Activated CD4-positive, alpha-beta T cell treated with anti-CD3 and anti-CD28 coated beads for 36 hours (primary cell): ENCODE data around the gene LSM7. TPM values are rescaled to one million over a fixed set of nuclear protein-coding genes. Genes with fewer than 3 reads are reported as not detected.

ENCODE experiments used
- ATAC-seq: fragments of 200-7000 bp; cut with Tn5 transposase; one replicate; pipeline ENCODE4 v1.10.0; 2021; ENCODE audit warnings: mild to moderate bottlenecking, moderate library complexity
- CTCF ChIA-PET: fragments of 350-600 bp; sonication (Branson Sonifier 250); formaldehyde crosslinking; loops from one replicate; lab custom pipeline; 2021; ENCODE audit warnings: antibody characterized with exemption; lab: Charles Lee
- POLR2A ChIA-PET: fragments of 350-600 bp; sonication (Branson Sonifier 250); formaldehyde crosslinking; loops from one replicate; lab custom pipeline; 2021; ENCODE audit warnings: antibody characterized with exemption, inconsistent platforms; lab: Charles Lee
- DNase-seq: peaks from one replicate; pipeline ENCODE4 v3.0.0-alpha.2; 2020
- H3K27ac Mint-ChIP-seq: one replicate; pipeline ENCODE4 v1.8.0; 2021; ENCODE audit warnings: mixed read lengths
- H3K27me3 Mint-ChIP-seq: one replicate; pipeline ENCODE4 v1.8.0; 2021; ENCODE audit warnings: mixed read lengths
- H3K36me3 Mint-ChIP-seq: one replicate; pipeline ENCODE4 v1.8.0; 2021; ENCODE audit warnings: low read depth, mixed read lengths
- H3K4me1 Mint-ChIP-seq: one replicate; pipeline ENCODE4 v1.8.0; 2021; ENCODE audit warnings: mixed read lengths
- H3K4me3 Mint-ChIP-seq: one replicate; pipeline ENCODE4 v1.8.0; 2021; ENCODE audit warnings: mild to moderate bottlenecking, moderate library complexity, mixed read lengths
- H3K9me3 Mint-ChIP-seq: one replicate; pipeline ENCODE4 v1.8.0; 2021; ENCODE audit warnings: low read depth, mixed read lengths
- intact Hi-C, 2 experiments: fragments of 100-400 bp; cut with DNase I in 1 of 2; cut with micrococcal nuclease in 1 of 2; formaldehyde crosslinking; loops; one replicate each; pipeline versions ENCODE4 v1.14.2 to v1.15.1; 2022 to 2024; cut with DNase I, micrococcal nuclease
- total RNA-seq, 2 experiments: library from RNA; stranded (reverse); gene quantifications; one replicate each; pipeline ENCODE4 v1.2.3, GENCODE V29; 2021

LSM7 gene
- total RNA-seq, 2 experiments from 2014 or later = 113 to 134 TPM

DNA sequence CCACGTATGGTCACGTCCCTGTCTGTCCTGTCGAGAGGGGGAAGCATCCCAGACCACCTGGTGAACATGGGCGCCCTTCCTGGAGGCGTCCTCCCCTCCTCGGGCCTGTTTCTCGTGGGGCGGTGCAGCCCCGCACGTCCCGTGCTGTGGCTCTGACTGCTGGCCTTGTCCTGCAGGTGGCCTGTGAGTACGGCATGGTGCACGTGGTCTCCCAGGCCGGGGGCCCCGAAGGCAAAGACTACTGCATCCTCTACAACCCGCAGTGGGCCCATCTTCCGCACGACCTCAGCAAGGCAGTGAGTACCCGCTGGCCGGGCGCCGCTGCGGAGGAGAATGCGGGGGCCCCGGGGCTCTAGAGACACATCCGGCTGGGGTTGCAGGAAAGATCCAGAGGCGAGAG is 6.0 kb upstream of the LSM7 start:
- intact Hi-C loops = no loop called here

DNA sequence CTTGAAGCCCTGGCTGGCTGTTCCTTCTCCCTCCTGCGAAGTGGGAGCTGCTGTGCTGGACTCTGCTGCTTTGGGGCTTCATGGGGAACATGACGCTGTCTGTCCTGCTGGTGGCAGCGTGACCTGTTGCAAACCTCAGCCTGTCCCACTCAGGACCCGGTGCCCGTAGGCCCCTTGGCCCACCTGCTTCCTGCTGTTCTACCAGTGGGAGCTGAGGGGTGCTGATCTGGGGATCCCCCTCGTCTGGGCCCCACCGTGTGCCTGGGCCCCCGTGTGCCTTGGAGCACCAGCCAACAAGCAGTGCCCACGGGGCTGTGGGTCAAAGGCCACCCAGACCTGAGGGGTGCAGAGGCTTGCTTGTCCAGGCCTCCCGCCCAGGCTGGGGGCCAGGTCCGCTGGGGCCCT is 5.4 kb upstream of the LSM7 start:
- ATAC-seq (no peak), DNase-seq (no peak)
- Mint-ChIP-seq H3K27me3 (no peaks in the 10 kb centered on the region), H3K4me1 (peaks cover 42% of the 10 kb centered on the region), H3K27ac (no peak overlapping the region), H3K4me3 (no peak overlapping the region), H3K36me3 (peaks cover 10% of the 10 kb centered on the region), H3K9me3 (peaks cover 7% of the 10 kb centered on the region)
- ChIA-PET POLR2A (no interaction called here), CTCF (no interaction called here)
- intact Hi-C loops = no loop called here

More for the DNA sequence above, 6.0 kb upstream of the LSM7 start:
- no peak overlapping the region for H3K4me3 Mint-ChIP-seq
- H3K4me1 Mint-ChIP-seq = peaks cover 38% of the 10 kb centered on the region
- DNase-seq (no peak), ATAC-seq (no peak)
- ChIA-PET CTCF (no interaction called here), POLR2A (no interaction called here)
- H3K27me3 Mint-ChIP-seq = no peaks in the 10 kb centered on the region
- peaks cover 7% of the 10 kb centered on the region for H3K9me3 Mint-ChIP-seq
- peaks cover 10% of the 10 kb centered on the region for H3K36me3 Mint-ChIP-seq
- no peak overlapping the region for H3K27ac Mint-ChIP-seq

DNA sequence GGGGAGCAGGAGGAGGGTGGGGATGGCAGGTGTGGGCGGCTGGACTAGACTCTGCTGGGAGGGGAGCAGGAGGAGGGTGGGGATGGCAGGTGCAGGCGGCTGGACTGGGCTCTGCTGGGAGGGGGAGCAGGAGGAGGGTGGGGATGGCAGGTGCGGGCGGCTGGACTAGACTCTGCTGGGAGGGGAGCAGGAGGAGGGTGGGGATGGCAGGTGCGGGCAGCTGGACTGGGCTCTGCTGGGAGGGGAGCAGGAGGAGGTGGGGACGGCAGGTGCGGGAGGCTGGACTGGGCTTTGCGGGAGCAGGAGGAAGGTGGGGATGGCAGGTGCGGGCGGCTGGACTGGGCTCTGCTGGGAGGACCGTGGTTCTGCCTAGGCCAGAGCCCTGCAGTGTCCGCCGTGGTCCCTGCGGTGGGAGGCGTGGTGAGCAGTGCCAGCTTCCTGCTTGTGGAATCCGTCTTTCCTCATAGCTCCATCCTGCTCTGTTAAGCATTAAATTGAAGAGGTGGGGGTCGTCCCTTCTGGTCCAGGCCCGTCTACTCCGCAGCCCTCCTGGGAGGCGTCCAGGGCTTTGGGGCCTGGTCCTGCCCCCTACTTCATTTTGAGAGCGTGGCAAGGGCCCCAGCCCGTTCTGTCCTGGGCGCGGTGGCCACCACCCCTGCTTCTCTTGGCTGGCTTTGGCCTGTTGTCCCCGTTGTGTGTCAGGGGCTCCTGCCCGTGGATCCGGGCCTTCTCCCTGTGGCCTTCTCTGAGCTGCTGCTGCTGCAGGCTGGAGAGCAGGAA is 4.8 kb upstream of the LSM7 start:
- H3K4me1 Mint-ChIP-seq = peaks cover 42% of the 10 kb centered on the region
- CTCF ChIA-PET = interaction anchor here (1.1 kb wide), 1 partner anchor 16 kb away, joined by 4 read pairs; no protein-coding TSS in a partner anchor
- ATAC-seq = no peak
- no peak overlapping the region for H3K4me3 Mint-ChIP-seq
- POLR2A ChIA-PET = no interaction called here
- DNase-seq = no peak
- peaks cover 12% of the 10 kb centered on the region for H3K36me3 Mint-ChIP-seq
- no peaks in the 10 kb centered on the region for H3K27me3 Mint-ChIP-seq
- intact Hi-C loops = no loop called here
- no peak overlapping the region for H3K27ac Mint-ChIP-seq
- H3K9me3 Mint-ChIP-seq = peaks cover 7% of the 10 kb centered on the region

DNA sequence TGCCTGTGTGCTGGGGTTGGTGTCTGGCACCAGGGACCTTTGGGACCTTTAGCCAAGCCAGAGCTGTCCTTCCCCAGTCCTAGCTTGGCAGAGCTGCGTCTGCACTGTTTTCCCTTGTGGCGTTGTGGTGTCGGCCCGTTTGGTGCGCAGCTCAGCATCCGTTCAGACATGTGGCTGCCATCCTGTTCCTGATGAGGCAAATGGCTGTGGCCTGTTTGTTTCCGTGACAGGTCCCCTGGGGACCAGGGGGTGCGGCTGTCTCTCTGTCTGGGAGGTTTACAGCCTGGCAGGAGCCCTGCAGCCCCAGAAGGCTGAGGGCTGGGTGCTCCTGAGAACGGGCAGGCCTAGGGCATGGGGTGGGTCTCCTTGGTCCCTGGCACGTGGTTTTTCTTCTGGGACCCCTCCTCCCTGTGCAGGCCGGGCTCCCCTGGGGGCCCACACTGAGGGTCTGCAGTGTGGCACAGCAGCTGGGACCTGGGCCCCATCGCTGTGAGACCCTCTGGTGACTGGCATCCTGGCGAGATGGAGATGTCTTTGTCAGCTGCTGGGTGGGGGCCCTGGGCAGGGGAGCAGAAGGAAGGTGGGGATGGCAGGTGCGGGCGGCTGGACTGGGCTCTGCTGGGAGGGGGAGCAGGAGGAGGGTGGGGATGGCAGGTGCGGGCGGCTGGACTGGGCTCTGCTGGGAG is 4.1 kb upstream of the LSM7 start:
- ATAC-seq = peak; percentile 23
- peak overlapping the region; percentile 21 for H3K4me3 Mint-ChIP-seq
- intact Hi-C loops = no loop called here

DNA sequence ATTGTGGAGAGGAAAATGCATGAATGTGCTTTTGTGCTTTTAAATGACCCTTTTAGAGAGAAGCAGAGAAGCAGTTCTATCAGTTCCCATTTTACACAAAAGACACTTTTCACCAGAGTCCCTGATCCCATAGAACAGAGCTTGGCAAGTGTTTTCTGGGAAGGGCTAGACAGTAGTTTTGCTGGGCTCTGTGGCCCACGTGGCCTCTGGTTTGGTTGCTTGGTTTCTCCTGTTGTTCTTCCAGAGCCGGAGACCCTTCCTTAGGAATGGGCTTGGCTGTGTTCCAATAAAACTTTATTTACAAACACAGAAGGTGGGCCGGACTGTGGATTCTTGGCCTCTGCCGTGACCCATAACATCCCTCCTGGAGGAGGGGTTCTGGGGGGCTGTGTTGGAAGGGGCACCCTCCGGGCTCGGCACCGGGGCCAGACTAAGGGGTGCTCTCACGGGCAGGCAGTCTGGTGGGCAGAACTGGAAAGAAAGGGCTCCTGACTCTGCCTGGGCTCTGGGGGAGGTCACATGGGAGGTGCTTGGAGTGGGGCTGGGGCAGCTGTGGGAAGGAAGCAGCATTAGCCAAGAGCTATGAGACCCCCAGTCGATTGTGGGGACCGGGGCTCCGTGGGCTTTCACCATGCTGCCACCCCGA is 3.3 kb upstream of the LSM7 start:
- CTCF ChIA-PET = interaction anchor here (0.7 kb wide), 1 partner anchor 96 kb away, joined by 3 read pairs; the partner anchor contains the start of gene TIMM13
- Mint-ChIP-seq H3K4me3 (no peak overlapping the region), H3K9me3 (peaks cover 7% of the 10 kb centered on the region), H3K4me1 (peaks cover 52% of the 10 kb centered on the region), H3K27ac (peak overlapping the region; percentile 76), H3K36me3 (peaks cover 23% of the 10 kb centered on the region), H3K27me3 (no peaks in the 10 kb centered on the region)
- ATAC-seq (no peak), DNase-seq (no peak)
- POLR2A ChIA-PET = no interaction called here
- intact Hi-C loops = no loop called here

More for the DNA sequence above, 4.1 kb upstream of the LSM7 start:
- ChIA-PET POLR2A (no interaction called here), CTCF (interaction anchor here (0.7 to 1.1 kb wide), 2 partner anchors 15 to 95 kb away, joined by 3 to 4 read pairs; partner anchors contain the start of gene TIMM13)
- H3K27ac Mint-ChIP-seq = peak overlapping the region; percentile 76
- H3K9me3 Mint-ChIP-seq = peaks cover 7% of the 10 kb centered on the region
- H3K36me3 Mint-ChIP-seq = peaks cover 18% of the 10 kb centered on the region
- H3K4me1 Mint-ChIP-seq = peaks cover 44% of the 10 kb centered on the region
- no peaks in the 10 kb centered on the region for H3K27me3 Mint-ChIP-seq
- peak; percentile 63 for DNase-seq

DNA sequence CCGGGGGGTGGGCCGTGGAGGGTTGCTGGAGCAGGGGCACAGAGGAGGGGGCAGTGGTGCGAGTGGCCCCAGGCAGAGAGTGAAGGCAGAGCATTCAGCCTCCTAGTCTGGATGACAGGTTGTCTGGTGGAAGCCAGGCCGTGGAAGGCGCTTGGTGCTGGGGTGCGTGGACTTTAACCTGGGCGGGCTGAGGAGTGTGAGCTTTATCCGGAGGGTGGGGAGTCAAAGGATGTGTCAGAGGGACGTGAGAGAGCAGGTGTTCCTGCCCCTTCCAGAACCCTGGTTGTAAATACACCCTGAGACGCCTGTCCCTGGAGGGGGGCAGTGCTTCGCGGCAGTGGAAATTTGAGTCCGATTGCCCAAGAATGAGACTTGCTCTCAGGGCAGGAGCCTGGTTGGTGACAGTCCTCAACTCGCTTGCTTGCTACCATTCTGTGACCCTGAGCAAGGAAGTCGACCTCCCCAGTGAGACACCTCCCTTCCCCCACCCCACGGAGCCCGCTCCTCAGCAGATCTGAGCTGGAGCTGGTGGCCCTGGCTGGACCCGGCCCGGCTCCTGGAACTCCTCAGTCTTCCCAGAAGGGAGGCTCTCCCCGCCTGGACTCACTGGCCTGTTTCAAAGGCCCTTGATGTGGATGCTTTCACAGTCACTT is 2.4 kb upstream of the LSM7 start:
- no peaks in the 10 kb centered on the region for H3K27me3 Mint-ChIP-seq
- ChIA-PET POLR2A (no interaction called here), CTCF (interaction anchor here (0.6 kb wide), 1 partner anchor 126 kb away, joined by 3 read pairs; no protein-coding TSS in a partner anchor)
- no peak overlapping the region for H3K27ac Mint-ChIP-seq
- H3K36me3 Mint-ChIP-seq = peaks cover 27% of the 10 kb centered on the region
- H3K4me3 Mint-ChIP-seq = no peak overlapping the region
- peaks cover 2% of the 10 kb centered on the region for H3K9me3 Mint-ChIP-seq
- DNase-seq = no peak
- intact Hi-C loops = no loop called here
- peaks cover 57% of the 10 kb centered on the region for H3K4me1 Mint-ChIP-seq
- no peak for ATAC-seq

DNA sequence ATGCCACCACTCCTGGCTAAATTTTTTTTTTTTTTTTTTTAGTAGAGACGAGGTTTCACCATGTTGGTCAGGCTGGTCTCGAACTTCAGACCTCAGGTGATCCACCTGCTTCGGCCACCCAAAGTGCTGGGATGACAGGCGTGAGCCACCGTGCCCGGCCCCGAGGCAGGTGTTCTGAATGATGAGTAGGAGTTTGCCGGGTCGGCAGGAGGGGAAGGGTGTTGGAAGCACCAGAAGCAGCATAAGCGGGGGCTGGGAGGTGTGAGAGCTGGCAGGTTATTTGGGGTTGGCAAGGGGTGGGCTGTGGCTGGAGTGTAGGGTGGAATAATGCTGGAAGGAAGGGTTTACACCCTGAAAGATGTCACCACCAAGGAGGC is 1.9 kb upstream of the LSM7 start:
- H3K4me1 Mint-ChIP-seq = peaks cover 61% of the 10 kb centered on the region
- ChIA-PET POLR2A (no interaction called here), CTCF (interaction anchor here (0.6 kb wide), 1 partner anchor 127 kb away, joined by 3 read pairs; no protein-coding TSS in a partner anchor)
- no peak overlapping the region for H3K4me3 Mint-ChIP-seq
- H3K36me3 Mint-ChIP-seq = peaks cover 28% of the 10 kb centered on the region
- no peaks in the 10 kb centered on the region for H3K27me3 Mint-ChIP-seq
- DNase-seq (no peak), ATAC-seq (no peak)
- intact Hi-C loops = no loop called here
- no peak overlapping the region for H3K27ac Mint-ChIP-seq
- no peaks in the 10 kb centered on the region for H3K9me3 Mint-ChIP-seq

DNA sequence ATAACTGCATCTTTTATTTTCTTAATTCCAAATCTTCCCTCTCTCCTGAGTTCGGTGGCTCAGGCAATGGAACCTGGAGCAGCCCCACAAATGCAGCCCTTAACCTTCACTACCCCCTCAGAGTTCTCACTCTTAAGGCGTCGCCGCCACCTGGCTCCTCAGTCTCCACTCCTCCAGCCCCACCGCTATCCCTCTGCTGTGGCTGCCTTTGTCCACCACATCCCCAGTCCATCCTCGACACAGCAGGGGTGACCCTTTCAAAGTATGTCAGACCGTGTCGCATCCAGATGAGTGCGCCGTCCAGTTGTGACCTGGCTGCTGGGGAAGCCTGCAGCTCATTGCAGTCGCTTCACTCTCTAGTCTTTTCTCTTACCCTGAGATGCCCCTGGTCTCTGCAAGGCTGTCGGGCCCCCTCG is 1.1 kb upstream of the LSM7 start:
- Mint-ChIP-seq H3K9me3 (no peaks in the 10 kb centered on the region), H3K27ac (peak overlapping the region; percentile 85), H3K4me1 (peaks cover 66% of the 10 kb centered on the region), H3K36me3 (peaks cover 29% of the 10 kb centered on the region), H3K27me3 (no peaks in the 10 kb centered on the region), H3K4me3 (peak overlapping the region; percentile 98)
- ATAC-seq = no peak
- ChIA-PET POLR2A (no interaction called here), CTCF (interaction anchor here (0.5 kb wide), 1 partner anchor 76 kb away, joined by 3 read pairs; no protein-coding TSS in a partner anchor)
- intact Hi-C loops = loop anchor here in 1 of 2 experiments (2.0 to 5.0 kb wide), 4 partner anchors 127 to 1178 kb away; partner anchors contain the start of genes BTBD2, FZR1 and LMNB2
- no peak for DNase-seq

DNA sequence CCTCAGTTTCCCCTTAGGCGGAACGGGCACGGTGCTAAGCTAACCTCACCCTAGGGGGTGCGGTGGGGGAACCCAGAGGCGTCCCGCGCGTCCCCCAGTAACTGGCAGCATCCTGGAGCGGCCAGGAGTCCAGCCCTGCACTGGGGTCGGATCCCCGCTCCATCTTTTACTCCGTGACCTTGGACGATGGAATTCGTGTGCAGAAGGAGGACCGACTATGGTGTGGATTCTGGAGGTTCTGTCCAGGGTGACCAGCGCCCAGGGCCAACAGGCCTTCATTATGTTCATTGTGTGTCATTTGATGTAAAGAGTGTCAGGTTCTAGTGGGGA is 728 bp upstream of the LSM7 start:
- ATAC-seq = no peak
- CTCF ChIA-PET = no interaction called here

DNA sequence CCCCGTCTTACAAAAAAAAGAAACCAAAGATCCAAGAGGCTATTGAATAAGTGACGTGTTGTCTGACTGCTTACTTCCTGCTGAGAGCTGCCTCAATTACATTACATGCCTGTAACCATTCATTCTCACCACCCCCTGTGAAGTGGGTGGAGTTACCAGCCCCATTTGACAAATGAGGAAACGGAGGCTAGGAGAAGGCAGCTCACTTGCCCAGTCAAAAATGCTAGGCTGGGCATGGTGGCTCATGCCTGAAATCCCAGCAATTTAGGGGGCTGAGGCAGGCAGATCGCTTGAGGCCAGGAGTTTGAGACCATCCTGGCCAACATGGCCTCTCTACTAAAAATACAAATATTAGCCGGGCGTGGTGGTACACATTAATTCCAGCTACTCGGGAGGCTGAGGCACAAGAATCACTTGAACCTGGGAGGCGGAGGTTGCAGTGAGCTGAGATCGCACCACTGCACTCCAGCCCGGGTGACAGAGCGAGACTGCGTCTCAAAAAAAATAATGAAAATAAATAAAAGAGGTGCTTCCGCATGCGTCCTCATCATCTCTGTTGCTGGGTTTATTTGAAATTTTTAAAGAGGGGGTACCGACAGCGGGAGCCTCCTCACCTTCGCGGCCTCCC is 499 bp downstream of the LSM7 start:
- Mint-ChIP-seq H3K4me1 (peaks cover 65% of the 10 kb centered on the region), H3K4me3 (peak overlapping the region; percentile 98), H3K36me3 (peaks cover 34% of the 10 kb centered on the region), H3K9me3 (no peaks in the 10 kb centered on the region), H3K27ac (peak overlapping the region; percentile 99), H3K27me3 (no peaks in the 10 kb centered on the region)
- ATAC-seq (peak; percentile 79), DNase-seq (peak; percentile 69)
- POLR2A ChIA-PET = interaction anchor here (0.6 to 1.1 kb wide), 5 partner anchors 17 to 900 kb away, joined by 3 to 7 read pairs (median 4); no protein-coding TSS in a partner anchor
- intact Hi-C loops = loop anchor here in 1 of 2 experiments (1.0 to 5.0 kb wide), 10 partner anchors 55 to 1179 kb away; partner anchors contain the start of genes AP3D1, BTBD2, FZR1 and IZUMO4
- CTCF ChIA-PET = interaction anchor here (0.6 to 1.5 kb wide), 6 partner anchors 12 to 321 kb away, joined by 3 to 4 read pairs (median 4); no protein-coding TSS in a partner anchor

More for the DNA sequence above, 728 bp upstream of the LSM7 start:
- POLR2A ChIA-PET = no interaction called here
- intact Hi-C loops = loop anchor here in 1 of 2 experiments (2.0 to 5.0 kb wide), 4 partner anchors 128 to 1178 kb away; partner anchors contain the start of genes BTBD2, FZR1 and LMNB2
- H3K36me3 Mint-ChIP-seq = peaks cover 31% of the 10 kb centered on the region
- peak overlapping the region; percentile 85 for H3K27ac Mint-ChIP-seq
- H3K4me3 Mint-ChIP-seq = peak overlapping the region; percentile 98
- H3K27me3 Mint-ChIP-seq = no peaks in the 10 kb centered on the region
- no peak for DNase-seq
- H3K9me3 Mint-ChIP-seq = no peaks in the 10 kb centered on the region
- peaks cover 69% of the 10 kb centered on the region for H3K4me1 Mint-ChIP-seq
